ENCODE measurements around the gene DPP6.

GRCh38 chr7:154388999-154389398, 336.8 kb downstream of the DPP6 start:
- TF ChIP-seq CEBPB (IDR thresholded peaks at IDR 0.05; ENCODE audit: low read depth, low read length) (no peak), CTCF (IDR thresholded peaks at IDR 0.05; ENCODE audit: control extremely low read depth in 1 of 3, insufficient read depth in 1 of 3, low read depth in 1 of 3, low read length in 3 of 3) (no peak), POLR2A (IDR thresholded peaks at IDR 0.05; ENCODE audit: control extremely low read depth in 1 of 2, low read depth in 2 of 2, low read length in 2 of 2) (no peak), YY1 (IDR thresholded peaks at IDR 0.05; ENCODE audit: low read depth, low read length) (no peak)
